T-helper 17 cell (primary cell): Measurements from ENCODE around the gene NTF4. TPM values are rescaled to one million over a fixed set of nuclear protein-coding genes. Genes with fewer than 3 reads are reported as not detected.

Source experiments
- ATAC-seq: fragments of 150-1000 bp; cut with Tn5 transposase; 2 replicates; pipeline ENCODE4 v1.10.0; 2021; ENCODE audit warnings: mild to moderate bottlenecking, moderate library complexity
- DNase-seq, 3 donors: peaks; one replicate each; pipeline versions ENCODE4 v3.0.0 to v3.0.0-alpha.2; 2020 to 2021
- H3K9me3 ChIP-seq: one replicate; pipeline ENCODE4 v1.7.0; 2013; ENCODE audit warnings: low read length, mild to moderate bottlenecking; ENCODE audit not compliant: control insufficient read depth, poor library complexity, severe bottlenecking
- H3K27ac Mint-ChIP-seq: one replicate; pipeline ENCODE4 v1.8.0; 2022; ENCODE audit warnings: mild to moderate bottlenecking, moderate library complexity, mixed read lengths
- H3K27me3 Mint-ChIP-seq: one replicate; pipeline ENCODE4 v1.8.0; 2022; ENCODE audit warnings: mixed read lengths
- H3K36me3 Mint-ChIP-seq: one replicate; pipeline ENCODE4 v1.8.0; 2022; ENCODE audit warnings: low read depth, mixed read lengths
- H3K4me1 Mint-ChIP-seq: one replicate; pipeline ENCODE4 v1.8.0; 2022; ENCODE audit warnings: mild to moderate bottlenecking, mixed read lengths
- H3K4me3 Mint-ChIP-seq: one replicate; pipeline ENCODE4 v1.8.0; 2022; ENCODE audit warnings: mild to moderate bottlenecking, moderate library complexity, mixed read lengths
- total RNA-seq, 4 donors: library from RNA in 2 of 4; stranded (reverse) in 2 of 4; gene quantifications; one replicate each; pipeline ENCODE4 v1.2.3 and lab custom pipeline; 2022 to 2026

NTF4 gene
- total RNA-seq, 2 donors from 2014 or later: not detected

DNA sequence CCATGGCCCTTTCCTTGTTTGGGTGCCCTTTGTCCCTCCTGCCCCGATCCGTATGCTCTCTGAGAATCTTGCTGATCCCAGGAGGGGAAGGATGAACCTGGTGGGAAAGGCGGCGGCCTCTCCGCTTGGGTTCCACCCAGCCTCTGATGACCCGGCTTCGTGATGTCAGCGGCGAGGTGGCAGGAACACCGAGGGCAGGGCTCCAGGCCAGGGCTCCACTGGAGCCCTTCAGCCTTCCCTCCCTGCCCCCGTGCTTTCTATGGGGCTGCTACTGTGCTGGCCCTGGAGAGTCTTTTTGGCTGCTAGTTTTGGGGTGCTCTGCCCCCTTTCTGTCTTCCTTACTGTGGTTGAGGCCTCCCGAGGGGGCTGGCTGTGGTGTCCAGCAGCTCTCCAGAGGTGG is 37.7 kb upstream of the NTF4 start:
- peaks cover 12% of the 10 kb centered on the region for H3K36me3 Mint-ChIP-seq
- no peak for ATAC-seq
- no peak overlapping the region for H3K27ac Mint-ChIP-seq
- DNase-seq: no peak
- H3K9me3 ChIP-seq: no peaks in the 10 kb centered on the region
- H3K4me3 Mint-ChIP-seq: no peak overlapping the region
- peaks cover 18% of the 10 kb centered on the region for H3K4me1 Mint-ChIP-seq
- H3K27me3 Mint-ChIP-seq: no peaks in the 10 kb centered on the region

DNA sequence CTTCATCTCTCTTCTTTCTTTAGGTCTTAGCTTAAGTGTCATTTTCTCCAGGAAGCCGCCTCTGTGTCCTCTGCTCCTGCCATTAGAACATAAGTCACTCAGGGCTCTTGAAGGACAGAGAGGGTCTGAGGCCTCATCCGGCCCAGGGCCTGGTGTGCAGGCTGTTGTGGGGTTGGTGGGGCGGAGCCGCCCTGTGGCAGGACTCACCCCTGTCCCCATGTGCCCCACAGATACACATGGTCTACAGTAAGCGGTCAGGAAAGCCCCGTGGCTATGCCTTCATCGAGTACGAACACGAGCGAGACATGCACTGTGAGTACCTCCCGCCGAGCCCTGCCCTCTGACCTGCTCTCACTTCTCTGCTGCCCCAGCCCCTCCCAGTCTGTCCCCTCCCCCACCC is 36.5 kb upstream of the NTF4 start:
- no peak overlapping the region for H3K4me3 Mint-ChIP-seq
- ATAC-seq (no peak), DNase-seq (no peak)
- H3K9me3 ChIP-seq: no peaks in the 10 kb centered on the region
- no peaks in the 10 kb centered on the region for H3K27me3 Mint-ChIP-seq
- H3K27ac Mint-ChIP-seq: peak overlapping the region; percentile 68
- peaks cover 13% of the 10 kb centered on the region for H3K4me1 Mint-ChIP-seq
- H3K36me3 Mint-ChIP-seq: peaks cover 7% of the 10 kb centered on the region

DNA sequence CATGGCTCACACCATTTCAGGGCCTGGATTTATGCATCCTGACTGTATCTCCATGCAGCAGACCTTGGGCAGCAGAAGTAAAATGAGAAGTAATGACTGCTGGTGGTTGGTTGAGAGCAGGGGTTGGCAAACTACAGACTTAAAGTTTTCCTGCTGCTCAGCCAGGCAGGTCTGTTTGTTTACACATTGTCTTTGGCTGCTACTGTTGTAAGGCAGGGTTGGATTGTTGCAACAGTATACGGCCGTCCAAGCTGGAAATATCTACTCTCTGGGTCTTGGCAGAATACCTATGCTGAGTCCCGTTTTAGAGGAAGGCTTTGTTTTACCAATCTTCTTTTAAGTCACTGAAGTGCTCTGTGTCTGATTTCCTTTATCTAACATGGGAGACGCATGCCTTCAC is 34.2 kb upstream of the NTF4 start:
- DNase-seq (no peak), ATAC-seq (no peak)
- Mint-ChIP-seq H3K27me3 (no peaks in the 10 kb centered on the region), H3K4me1 (peaks cover 16% of the 10 kb centered on the region), H3K36me3 (peaks cover 4% of the 10 kb centered on the region), H3K27ac (peak overlapping the region; percentile 41), H3K4me3 (no peak overlapping the region)
- H3K9me3 ChIP-seq: no peaks in the 10 kb centered on the region

- H3K36me3 Mint-ChIP-seq: peaks cover 6% of the 10 kb centered on the region
- peaks cover 16% of the 10 kb centered on the region for H3K4me1 Mint-ChIP-seq
These were observed 33.1 kb upstream of the NTF4 start for GRCh38 chr19:49097453-49098288.

GRCh38 chr19:49094505-49095482 is 30.2 kb upstream of the NTF4 start:
- DNase-seq: no peak
- ATAC-seq: no peak
- H3K9me3 ChIP-seq: no peaks in the 10 kb centered on the region
- no peaks in the 10 kb centered on the region for H3K27me3 Mint-ChIP-seq
- peaks cover 18% of the 10 kb centered on the region for H3K4me1 Mint-ChIP-seq
- peaks cover 2% of the 10 kb centered on the region for H3K36me3 Mint-ChIP-seq
- no peak overlapping the region for H3K4me3 Mint-ChIP-seq
- H3K27ac Mint-ChIP-seq: no peak overlapping the region

More at GRCh38 chr19:49097453-49098288, 33.1 kb upstream of the NTF4 start:
- H3K4me3 Mint-ChIP-seq: no peak overlapping the region
- DNase-seq: peak; percentile 48 to 71 (median 58)
- no peaks in the 10 kb centered on the region for H3K27me3 Mint-ChIP-seq
- H3K9me3 ChIP-seq: no peaks in the 10 kb centered on the region
- ATAC-seq: peak; percentile 92
- no peak overlapping the region for H3K27ac Mint-ChIP-seq

GRCh38 chr19:49092686-49093085 is 28.1 kb upstream of the NTF4 start:
- ATAC-seq (no peak), DNase-seq (no peak)
- Mint-ChIP-seq H3K27ac (no peak overlapping the region), H3K4me1 (peaks cover 23% of the 10 kb centered on the region), H3K36me3 (peaks cover 2% of the 10 kb centered on the region), H3K27me3 (no peaks in the 10 kb centered on the region), H3K4me3 (no peak overlapping the region)
- no peaks in the 10 kb centered on the region for H3K9me3 ChIP-seq

DNA sequence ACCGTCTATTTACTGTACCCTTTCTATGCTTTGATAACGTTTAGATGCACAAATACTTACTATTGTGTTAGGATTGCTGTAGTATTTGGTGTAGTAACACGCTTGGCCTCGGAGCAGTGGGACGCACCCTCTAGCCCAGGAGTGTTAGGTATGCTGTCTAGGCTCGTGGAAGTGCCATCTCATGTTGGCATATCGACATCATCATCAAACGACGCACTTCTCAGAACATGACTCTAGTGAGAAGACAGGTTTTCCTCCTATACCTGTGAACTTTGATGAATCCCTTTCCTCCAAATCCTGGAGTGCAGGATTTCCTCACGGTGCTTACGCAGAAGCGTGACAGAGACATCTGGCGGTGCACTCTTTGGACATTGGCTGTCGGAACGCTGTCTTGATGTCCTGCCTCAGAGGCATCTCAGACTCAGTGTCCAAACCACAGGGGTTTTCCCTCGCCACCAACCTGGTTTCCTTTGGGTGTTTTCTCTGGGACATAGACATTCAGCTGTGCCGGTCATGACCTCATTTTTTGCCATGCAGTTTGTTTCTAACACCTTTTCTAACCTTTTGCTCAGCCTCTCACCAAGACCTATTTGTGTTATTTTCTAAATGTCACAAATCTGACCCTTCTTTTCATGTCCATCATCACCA is 26.9 kb upstream of the NTF4 start:
- H3K4me3 Mint-ChIP-seq: no peak overlapping the region
- peak; percentile 57 for ATAC-seq
- peak overlapping the region; percentile 39 for H3K27ac Mint-ChIP-seq
- H3K9me3 ChIP-seq: no peaks in the 10 kb centered on the region
- peaks cover 30% of the 10 kb centered on the region for H3K4me1 Mint-ChIP-seq
- peaks cover 6% of the 10 kb centered on the region for H3K36me3 Mint-ChIP-seq
- DNase-seq: no peak
- no peaks in the 10 kb centered on the region for H3K27me3 Mint-ChIP-seq

GRCh38 chr19:49086296-49086695 is 21.7 kb upstream of the NTF4 start:
- peaks cover 9% of the 10 kb centered on the region for H3K36me3 Mint-ChIP-seq
- H3K27ac Mint-ChIP-seq: peak overlapping the region; percentile 97
- no peaks in the 10 kb centered on the region for H3K9me3 ChIP-seq
- peaks cover 3% of the 10 kb centered on the region for H3K27me3 Mint-ChIP-seq
- DNase-seq (no peak), ATAC-seq (no peak)
- peak overlapping the region; percentile 96 for H3K4me3 Mint-ChIP-seq
- peaks cover 33% of the 10 kb centered on the region for H3K4me1 Mint-ChIP-seq

DNA sequence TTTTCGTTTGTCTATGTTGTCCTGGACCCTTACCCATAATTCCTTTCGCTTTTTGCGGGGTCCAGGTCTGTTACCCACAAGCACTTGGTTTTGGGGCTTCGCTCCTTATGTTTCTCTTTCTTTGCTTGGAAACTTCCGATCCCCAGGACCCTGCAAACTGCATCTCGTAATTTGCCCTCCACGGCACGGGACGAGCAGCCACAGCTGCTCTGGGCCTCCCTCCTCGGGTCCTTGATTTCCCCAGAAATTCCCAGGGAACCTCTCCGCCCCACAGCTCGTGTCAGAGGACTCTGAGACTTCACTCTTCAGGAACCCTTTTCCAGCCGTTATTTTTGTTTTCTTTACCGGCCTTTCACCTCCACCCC is 21.2 kb upstream of the NTF4 start:
- Mint-ChIP-seq H3K4me3 (peak overlapping the region; percentile 96), H3K27ac (peak overlapping the region; percentile 97), H3K4me1 (peaks cover 32% of the 10 kb centered on the region), H3K36me3 (peaks cover 9% of the 10 kb centered on the region), H3K27me3 (peaks cover 4% of the 10 kb centered on the region)
- H3K9me3 ChIP-seq: no peaks in the 10 kb centered on the region
- ATAC-seq (no peak), DNase-seq (no peak)

GRCh38 chr19:49085020-49085867 is 20.6 kb upstream of the NTF4 start, which contains the start of gene SNRNP70:
SNRNP70 (plus strand) TSS chr19:49085451; CDS start chr19:49086415, 964 bp downstream.
- peaks cover 33% of the 10 kb centered on the region for H3K4me1 Mint-ChIP-seq
- peak within 1 kb of the TSS; percentile 96 for H3K4me3 Mint-ChIP-seq
- peak; percentile 93 for ATAC-seq
- H3K27ac Mint-ChIP-seq: peak within 1 kb of the TSS; percentile 97
- peaks cover 12% of the 10 kb centered on the region for H3K36me3 Mint-ChIP-seq
- no peaks in the 10 kb centered on the region for H3K9me3 ChIP-seq
- peaks cover 4% of the 10 kb centered on the region for H3K27me3 Mint-ChIP-seq
- DNase-seq: peak; percentile 98 to 99 (median 99)

- Mint-ChIP-seq H3K4me1 (peaks cover 32% of the 10 kb centered on the region), H3K4me3 (peak overlapping the region; percentile 96), H3K36me3 (peaks cover 12% of the 10 kb centered on the region), H3K27ac (peak overlapping the region; percentile 97), H3K27me3 (peaks cover 4% of the 10 kb centered on the region)
- no peak for DNase-seq
- no peaks in the 10 kb centered on the region for H3K9me3 ChIP-seq
- no peak for ATAC-seq
These were observed 19.8 kb upstream of the NTF4 start for GRCh38 chr19:49084206-49085019.
